ENCODE measurements around the gene USH2A. TPM values are rescaled to one million over a fixed set of nuclear protein-coding genes. Genes with fewer than 3 reads are reported as not detected.

The USH2A gene
- total RNA-seq, 2 donors from 2014 or later = not detected

DNA sequence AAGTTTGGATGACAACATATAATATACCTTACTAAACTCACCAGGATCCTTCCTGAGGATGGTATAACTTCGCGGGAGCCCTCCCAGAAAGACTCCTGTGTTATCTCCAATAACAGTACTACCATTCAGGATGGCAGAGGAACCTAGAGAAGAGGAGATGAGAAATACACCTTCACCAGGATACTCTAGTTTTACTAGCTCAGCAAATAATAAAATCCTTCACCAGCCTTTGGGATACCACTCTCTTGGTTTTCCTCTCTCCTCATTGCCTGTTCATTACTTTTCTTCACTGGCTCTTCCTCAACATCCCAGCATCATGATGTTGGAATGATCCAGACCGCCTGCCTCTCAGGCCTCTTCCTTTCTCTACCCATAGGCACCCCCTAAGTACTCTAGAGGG lies 336.6 kb downstream of the USH2A start:
- intact Hi-C loops (cut with DNase I) = no loop called here
- no peak for DNase-seq (ENCODE audit: low spot score)

DNA sequence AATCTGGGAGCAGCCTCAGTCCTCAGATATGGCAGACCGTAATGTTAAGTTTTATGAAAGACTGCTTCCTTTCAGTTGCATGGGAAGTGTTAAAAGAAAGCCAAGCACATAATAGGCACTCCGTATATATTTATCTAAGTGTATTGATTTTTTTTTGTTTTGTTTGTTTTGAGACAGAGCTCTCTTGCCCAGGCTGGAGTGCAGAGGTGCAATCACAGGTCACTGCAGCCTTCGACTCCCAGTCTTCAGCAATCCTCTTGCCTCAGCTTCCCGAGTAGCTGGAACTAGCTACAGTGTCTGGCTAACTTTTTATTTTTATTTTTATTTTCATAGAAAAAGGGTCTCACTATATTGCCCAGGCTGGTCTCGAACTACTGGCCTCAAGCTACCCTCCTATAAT lies 341.8 kb downstream of the USH2A start:
- intact Hi-C loops (cut with DNase I) = no loop called here

DNA sequence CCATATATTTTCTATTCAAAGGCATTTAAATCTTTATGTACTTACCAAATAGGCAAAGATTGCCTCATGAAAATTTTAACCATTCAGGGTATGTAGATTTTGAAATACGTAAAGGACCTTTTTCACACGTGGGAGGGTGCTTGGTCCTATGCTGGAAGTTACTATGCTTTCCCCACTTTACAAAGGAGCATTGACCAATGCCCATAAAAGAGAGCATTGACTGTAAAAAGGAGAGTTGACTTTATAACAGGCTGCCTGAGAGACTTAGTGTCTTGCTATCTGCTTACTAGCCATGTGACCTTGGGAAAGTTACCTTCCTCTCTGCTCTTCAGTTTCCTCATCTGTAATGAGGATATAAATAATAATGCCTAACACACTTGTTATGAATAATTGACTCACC lies 346.5 kb downstream of the USH2A start:
- intact Hi-C loops (cut with DNase I) = no loop called here
- DNase-seq (ENCODE audit: low spot score) = no peak

More for the DNA sequence above, 341.8 kb downstream of the USH2A start:
- DNase-seq (ENCODE audit: low spot score) = no peak

DNA sequence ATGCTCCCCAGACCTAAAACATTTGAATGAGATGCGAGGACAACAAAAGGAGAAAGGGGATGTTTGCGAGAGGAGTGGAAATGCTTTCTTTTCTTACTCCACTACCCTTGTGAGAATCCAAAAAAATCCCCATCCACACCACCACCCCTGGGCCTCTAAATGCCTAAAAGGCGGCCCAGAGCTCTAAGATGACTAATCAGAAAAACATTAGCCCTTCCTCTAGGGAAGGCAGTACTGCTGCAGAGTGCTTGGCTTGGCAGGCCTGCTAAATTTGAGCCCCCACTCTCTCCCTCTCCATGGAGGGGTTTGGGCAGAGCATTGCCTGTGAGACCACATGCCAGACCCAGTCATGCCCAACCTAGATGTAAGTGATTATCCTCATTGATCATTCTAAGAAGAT lies 347.9 kb downstream of the USH2A start:
- intact Hi-C loops (cut with DNase I) = no loop called here
- no peak for DNase-seq (ENCODE audit: low spot score)

DNA sequence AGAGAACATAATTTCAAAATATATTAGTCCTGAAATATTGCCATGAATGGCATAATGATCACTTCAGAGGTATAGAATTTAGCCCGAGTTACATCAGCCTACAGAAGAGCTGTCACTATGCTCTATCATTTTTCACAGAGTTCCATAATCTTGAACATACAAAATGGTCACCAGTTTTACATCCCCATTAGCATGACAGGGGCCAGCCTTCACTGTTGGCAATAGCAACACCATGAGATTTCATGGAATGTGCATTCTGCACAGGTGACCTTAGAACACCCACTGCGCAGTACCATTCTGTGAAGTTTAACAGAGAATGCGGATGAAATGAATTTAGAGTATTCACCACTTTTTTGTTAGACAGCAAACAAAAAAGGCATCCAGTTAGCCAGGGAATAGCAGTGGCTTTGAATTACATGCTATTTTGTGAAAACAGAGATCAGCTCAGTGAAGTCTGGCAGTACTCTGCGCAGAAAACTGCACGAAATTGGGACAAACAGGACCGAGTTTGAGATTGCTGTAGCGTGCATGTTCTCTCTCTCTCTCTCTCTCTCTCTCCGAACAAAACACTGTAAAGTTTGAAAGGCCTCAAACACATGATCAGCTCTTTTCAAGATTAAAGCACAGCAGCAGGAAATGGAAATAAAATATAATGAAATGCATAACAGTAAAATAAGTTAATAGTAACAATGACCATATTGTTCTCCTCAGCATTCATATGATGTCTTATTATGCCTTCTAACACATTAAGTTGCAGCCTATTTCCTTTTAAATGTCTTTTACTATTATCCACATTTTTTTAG lies 349.3 kb downstream of the USH2A start:
- intact Hi-C loops (cut with DNase I) = no loop called here
- DNase-seq (ENCODE audit: low spot score) = no peak

DNA sequence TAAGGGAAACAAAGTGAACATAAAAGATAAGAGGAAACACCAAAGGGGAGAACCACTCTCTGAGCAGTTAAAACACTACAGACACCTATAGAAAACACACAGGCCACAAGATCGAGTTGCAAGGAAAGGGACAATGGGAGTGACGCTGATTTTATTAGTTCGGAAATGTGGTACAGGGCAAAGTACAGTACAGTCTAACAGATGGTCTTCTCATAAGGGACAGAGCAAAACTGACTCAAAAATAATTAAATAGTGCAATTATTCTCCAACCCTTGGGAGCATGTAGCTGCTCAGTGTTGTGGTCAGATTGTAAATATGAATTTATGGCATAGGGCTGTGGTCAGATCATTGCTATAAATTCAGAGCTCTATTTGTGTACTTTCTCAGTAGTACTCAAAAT lies 352.0 kb downstream of the USH2A start:
- no peak for DNase-seq (ENCODE audit: low spot score)
- intact Hi-C loops (cut with DNase I) = no loop called here

DNA sequence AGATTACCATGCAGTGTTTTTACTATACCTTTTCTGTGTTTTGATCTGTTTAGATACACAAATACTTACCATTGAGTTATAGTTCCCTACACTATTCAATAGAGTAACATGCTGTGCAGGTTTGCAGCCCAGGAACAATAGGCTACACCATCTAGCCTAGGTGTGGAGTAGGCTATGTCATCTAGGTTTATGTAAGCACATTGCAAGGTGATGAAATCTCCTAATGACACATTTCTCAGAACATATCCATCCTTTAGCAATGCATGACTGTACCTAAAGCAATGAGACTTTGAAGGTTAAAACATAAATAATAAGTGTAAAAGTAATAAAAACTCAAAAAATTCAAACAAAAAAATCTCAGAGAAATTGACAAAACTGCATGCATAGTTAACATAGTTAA lies 358.6 kb downstream of the USH2A start:
- intact Hi-C loops (cut with DNase I) = no loop called here
- DNase-seq (ENCODE audit: low spot score) = no peak

DNA sequence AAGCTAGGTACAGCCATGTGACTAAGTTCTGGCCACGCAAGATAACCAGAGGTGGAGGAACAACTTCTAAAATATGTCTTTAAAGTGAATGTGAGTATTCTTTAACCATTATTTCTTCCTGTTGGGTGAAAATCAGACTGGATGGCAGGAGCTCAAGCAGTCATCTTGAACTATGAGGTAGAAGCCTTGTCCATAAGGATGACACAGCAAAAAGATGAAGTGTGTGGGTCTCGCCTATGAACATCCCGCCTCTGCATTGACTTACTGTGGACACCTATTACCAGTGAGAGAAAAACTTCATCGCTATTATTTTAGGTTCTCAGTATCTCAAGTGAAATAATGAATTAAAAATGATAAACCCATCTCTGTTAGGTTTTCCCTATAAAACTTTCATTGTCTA lies 365.3 kb downstream of the USH2A start:
- intact Hi-C loops (cut with DNase I) = no loop called here
- DNase-seq (ENCODE audit: low spot score) = no peak

DNA sequence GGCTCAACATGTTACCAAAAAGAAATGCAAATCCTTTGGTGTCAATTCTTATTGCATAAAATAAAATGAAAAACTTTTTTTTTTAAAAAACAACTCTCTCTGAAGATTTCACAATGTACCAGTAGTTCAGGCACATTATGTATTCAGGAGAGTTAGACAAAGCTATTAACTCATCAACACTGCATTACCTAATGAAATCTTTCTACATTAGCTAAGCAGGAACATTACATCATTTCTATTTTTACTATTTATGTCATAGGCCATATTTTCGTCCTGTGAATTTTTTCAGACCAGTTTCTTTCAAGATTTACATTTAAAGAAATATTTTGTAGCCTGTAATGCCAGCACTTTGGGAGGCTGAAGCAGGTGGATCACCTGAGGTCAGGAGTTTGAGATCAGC lies 366.2 kb downstream of the USH2A start:
- DNase-seq (ENCODE audit: low spot score) = no peak
- intact Hi-C loops (cut with DNase I) = no loop called here

DNA sequence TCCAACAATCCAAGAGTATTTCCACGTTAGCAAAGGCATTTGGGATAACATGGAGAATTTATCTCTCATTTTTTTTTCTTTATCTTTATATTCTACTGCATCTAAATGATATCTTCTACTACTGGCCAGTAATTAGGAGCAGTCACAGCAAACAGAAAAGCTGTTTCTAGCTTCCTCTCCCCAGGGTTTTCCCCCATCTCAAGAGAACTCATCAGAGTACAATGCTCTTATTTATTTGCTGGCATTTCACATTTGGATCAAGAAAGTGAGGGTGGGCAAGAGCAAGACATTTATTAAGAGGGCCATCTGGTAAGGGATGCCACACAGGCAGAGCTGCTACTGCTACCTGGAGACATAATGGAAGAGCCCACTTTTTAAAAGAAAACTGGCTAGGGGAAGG lies 368.2 kb downstream of the USH2A start:
- DNase-seq (ENCODE audit: low spot score) = no peak
- intact Hi-C loops (cut with DNase I) = no loop called here

DNA sequence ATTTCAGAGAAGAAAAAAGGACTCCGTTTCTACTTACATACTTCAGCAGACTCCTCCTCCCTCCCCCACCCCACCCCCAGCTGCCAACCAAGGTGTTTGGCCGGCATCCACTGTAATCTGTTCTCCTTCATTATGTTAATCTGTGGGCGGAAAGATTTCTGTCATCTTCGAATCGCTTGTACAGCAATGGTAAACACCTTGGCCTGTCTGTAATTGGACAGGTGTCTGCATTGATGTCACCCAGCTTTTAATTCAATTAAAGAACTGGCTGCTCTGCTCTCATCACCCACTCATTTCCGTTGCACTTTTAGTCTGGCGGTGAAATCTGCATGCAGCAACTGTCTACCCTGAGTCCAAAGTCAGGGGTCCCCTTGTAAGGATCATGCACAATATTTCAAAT lies 368.6 kb downstream of the USH2A start:
- intact Hi-C loops (cut with DNase I) = no loop called here
- DNase-seq (ENCODE audit: low spot score) = no peak

DNA sequence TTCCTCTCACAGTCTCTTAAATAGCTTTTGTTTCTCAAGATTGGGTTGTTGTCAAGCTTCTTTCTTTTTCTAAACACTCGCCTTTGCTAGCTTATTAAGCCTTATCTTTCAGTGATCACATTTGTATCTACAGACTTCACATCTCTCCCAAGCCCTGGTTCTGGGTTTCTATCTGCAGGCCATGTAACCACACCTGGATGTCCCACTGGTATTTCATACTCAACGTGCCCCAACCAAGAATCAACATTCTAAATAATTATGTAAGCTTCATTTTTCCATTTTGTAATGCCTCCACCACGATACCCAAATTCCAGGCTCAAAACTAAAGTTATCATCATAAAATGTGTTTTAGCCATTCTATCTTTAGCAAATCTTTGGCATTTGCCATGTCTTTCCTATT lies 372.2 kb downstream of the USH2A start:
- no peak for DNase-seq (ENCODE audit: low spot score)
- intact Hi-C loops (cut with DNase I) = no loop called here

DNA sequence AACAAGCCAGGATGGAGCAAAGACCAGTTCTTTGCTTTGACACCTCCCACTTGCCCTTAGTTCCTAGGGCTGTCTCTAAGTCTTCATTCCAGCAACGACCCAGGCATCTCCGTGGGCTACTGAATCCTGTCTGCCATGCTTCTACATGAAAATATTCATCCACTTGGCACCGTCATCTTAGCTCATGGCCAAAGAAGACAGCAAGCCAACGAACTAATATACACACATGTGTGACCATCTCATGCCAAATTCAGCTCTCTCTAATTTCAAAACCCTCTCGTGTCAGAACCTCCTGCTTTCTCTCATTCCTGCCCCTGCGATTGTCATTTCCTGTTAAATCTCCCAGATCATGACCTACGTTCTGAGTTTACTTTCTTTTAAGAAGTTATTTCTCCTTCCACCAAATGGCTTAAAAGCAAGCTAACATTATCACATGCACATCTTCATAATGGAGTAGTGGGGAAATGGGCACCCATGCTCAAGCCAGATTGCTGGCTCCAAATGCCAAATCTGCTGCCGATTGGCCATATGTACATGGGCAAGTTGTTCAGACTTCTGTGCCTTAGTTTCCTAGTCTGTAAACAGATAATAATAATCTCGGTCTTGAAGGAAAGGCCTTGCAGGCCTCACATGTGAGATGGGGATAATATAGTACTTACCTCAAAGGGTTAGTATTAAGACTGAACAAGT lies 373.4 kb downstream of the USH2A start:
- intact Hi-C loops (cut with DNase I) = no loop called here
- DNase-seq (ENCODE audit: low spot score) = no peak

DNA sequence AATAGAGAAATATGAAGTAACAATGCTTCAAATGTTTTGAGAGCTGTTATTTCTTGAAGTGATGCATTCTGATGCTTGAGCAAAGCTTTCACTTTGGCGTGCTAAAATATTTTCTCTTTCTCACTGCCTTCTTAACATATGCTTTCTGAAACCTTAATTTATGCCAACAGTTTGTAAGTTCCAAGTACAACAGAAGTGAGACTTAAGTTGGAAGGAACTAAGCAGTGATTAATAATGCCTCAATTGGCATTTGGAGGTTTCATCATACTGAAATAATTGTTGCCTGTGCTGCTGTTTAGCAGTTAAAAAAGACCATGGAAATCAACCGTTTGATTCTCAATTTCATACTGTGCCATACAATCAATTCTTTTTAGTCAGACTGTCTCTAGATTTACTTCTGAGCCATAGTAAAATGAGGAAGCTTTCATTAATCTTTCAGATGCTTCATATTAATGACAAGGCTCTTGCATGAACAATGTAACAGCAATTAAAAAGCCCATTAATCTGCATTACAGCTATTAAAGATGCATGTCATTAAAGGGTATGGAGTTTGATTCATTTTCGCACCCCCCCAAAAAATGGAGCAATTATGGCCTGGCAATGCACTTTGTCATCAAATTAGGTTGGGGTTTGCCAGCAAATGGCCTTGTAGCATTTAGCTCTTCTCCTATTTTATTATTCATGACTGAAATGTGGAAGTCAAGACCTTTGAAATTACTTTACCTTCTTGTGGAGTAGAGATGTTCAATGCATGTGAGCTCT lies 375.3 kb downstream of the USH2A start:
- intact Hi-C loops (cut with DNase I) = no loop called here

DNA sequence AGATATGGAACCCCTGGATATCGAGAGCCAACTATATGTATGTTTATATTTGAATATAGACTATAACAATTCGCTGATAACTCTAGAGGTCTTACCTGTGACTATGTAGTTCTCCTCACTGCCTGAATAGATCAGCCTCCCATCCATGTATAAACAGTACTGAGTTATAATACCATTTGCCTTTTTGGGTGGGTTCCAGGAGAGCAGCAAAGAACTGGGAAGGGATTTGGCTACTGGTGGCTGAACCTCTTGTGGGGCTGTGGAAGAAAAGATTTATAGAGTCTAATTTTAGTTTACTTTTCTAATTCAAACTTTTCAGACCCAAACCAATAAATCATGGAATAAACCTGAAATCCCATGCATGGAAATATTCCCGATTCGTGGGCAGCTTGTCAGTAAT lies 376.9 kb downstream of the USH2A start:
- intact Hi-C loops (cut with DNase I) = no loop called here
- no peak for DNase-seq (ENCODE audit: low spot score)

More for the DNA sequence above, 375.3 kb downstream of the USH2A start:
- DNase-seq (ENCODE audit: low spot score) = no peak

DNA sequence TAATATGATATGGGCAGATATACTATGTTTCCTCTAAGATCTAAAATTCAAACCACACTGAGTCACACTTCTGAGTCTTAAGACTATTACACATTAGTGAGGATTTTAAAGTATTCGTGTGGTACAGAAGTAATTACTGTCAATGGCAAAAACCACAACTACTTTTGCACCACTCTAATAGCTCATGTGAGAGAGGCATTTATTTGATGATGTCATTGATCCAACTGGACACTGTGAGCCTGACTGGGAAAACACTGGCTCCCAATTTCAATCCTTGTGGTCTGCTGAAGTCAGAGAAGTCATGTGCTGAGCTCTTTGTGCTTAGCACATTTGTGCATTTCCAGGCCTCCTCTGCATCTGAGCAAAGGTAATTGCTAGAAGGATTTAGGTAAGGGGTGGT lies 377.8 kb downstream of the USH2A start:
- DNase-seq (ENCODE audit: low spot score) = no peak
- intact Hi-C loops (cut with DNase I) = no loop called here

DNA sequence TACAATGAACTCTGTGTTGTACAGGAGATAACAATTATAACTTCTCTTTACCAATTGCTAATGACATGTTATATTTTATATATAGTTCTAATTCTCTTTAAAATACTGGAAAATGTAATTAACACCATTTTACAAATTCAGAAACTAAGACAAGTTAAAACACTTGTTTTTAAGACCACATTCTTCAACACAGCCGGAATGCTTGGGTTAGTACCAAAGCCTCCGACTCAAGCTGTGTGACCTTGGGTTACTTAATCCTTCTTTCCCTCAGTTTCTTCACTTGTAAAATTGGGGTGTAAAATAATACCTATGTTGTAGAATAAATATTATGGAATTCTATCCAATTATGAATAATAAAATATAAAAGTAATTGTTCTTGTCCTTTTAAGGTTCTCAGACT lies 378.7 kb downstream of the USH2A start:
- DNase-seq (ENCODE audit: low spot score) = no peak
- intact Hi-C loops (cut with DNase I) = no loop called here

DNA sequence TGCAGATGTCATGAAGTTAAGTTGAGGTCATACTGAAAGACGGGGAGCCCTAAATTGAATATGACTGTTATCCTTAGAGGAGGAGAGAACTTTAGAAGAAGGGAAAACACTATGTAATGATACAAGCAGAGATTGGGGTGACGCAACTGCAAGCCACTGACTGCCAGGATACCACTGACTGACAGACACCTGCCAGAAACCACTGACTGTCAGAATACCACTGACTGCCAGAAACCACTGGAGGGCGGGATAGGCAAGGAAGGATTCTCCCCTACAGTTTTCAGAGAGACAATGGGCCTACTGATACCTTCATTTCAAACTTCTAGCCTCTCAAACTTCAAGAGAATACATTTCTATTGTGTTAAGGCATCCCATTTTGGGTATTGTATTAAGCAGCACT lies 388.7 kb downstream of the USH2A start:
- intact Hi-C loops (cut with DNase I) = no loop called here
- no peak for DNase-seq (ENCODE audit: low spot score)

DNA sequence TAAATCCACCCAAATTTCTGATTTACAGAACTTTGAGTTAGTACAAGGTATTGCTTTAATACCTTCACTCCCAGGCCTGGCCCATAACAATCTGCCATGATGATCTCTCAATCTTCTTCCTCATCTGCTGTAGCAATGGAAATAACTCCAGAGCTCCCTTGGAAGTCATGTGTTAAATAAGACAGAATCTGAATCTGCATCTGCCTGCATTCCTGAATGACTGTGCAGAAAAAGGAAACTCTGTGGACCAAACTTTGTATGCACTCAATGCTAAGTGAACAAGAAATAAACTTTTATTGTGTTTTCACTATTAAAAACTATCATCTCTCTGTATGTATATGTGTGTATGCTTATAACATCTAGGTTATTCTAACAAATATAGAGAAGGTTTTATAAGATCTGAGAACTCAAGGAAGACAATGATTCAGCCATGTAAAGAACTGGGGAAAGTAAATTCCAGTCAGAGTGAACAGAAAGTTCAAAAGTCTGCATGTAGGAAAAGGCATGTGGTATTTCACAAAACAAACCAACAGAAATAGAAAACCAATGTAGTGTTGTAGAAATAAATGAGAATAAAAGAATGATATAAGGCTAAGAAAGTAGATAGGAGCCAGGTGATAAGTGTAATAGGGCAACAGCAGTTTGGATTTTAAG lies 390.2 kb downstream of the USH2A start:
- intact Hi-C loops (cut with DNase I) = no loop called here

DNA sequence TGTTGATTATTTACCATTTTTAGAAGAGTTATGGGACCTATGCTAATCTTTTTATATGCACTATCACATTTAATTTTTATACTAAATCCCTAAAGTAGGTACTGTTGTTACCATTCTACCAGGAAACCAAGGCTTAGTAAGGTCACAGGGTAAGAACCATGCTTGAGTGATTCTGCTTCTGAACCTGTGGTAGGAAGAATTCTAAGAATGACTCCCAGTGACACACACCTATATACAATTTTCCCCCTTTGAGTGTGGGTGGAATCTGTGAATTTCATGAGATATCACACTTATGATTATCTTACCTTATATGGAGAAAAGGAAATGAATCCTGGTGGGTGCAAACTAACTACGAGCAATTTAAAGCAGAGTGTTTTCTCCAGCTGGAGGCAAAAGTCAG lies 391.0 kb downstream of the USH2A start:
- no peak for DNase-seq (ENCODE audit: low spot score)
- intact Hi-C loops (cut with DNase I) = no loop called here

More for the DNA sequence above, 390.2 kb downstream of the USH2A start:
- DNase-seq (ENCODE audit: low spot score) = no peak

Data from posterior vena cava (tissue), 2 donors.